Glutamatergic neuron (in vitro differentiated cells): ENCODE measurements around the gene PTTG2. TPM values are rescaled to one million over a fixed set of nuclear protein-coding genes. Genes with fewer than 3 reads are reported as not detected.

Source experiments
- DNase-seq: peaks from one replicate; pipeline ENCODE4 v3.0.0; 2022
- H3K27ac Mint-ChIP-seq: one replicate; pipeline ENCODE4 v1.8.0; 2020; ENCODE audit warnings: mild to moderate bottlenecking, mixed read lengths, inconsistent platforms; ENCODE audit not compliant: unreplicated experiment
- H3K27me3 Mint-ChIP-seq: one replicate; pipeline ENCODE4 v1.8.0; 2020; ENCODE audit warnings: mild to moderate bottlenecking, moderate library complexity, mixed read lengths, inconsistent platforms; ENCODE audit not compliant: unreplicated experiment
- H3K36me3 Mint-ChIP-seq: one replicate; pipeline ENCODE4 v1.8.0; 2020; ENCODE audit warnings: mild to moderate bottlenecking, mixed read lengths, inconsistent platforms; ENCODE audit not compliant: unreplicated experiment
- H3K4me1 Mint-ChIP-seq: one replicate; pipeline ENCODE4 v1.8.0; 2020; ENCODE audit warnings: mild to moderate bottlenecking, low read depth, mixed read lengths, inconsistent platforms; ENCODE audit not compliant: unreplicated experiment
- H3K4me3 Mint-ChIP-seq: one replicate; pipeline ENCODE4 v1.8.0; 2020; ENCODE audit warnings: mild to moderate bottlenecking, mixed read lengths, inconsistent platforms; ENCODE audit not compliant: unreplicated experiment
- H3K9me3 Mint-ChIP-seq: one replicate; pipeline ENCODE4 v1.8.0; 2020; ENCODE audit warnings: mild to moderate bottlenecking, moderate library complexity, mixed read lengths, inconsistent platforms; ENCODE audit not compliant: unreplicated experiment
- total RNA-seq: library from RNA; stranded (reverse); fragmentation: NEBNext Ultra II Directional; extraction: Animal tissue kit (Norgen Biotek cat#: 25700); gene quantifications from one replicate; pipeline ENCODE4 v1.2.1, GENCODE V29; 2021; ENCODE audit not compliant: unreplicated experiment
- TF ChIP-seq, protein P1 (sequence below): fragments of 200-600 bp; sonication (generic); IDR thresholded peaks from one replicate; pipeline ENCODE4 v1.5.0; 2021; ENCODE audit not compliant: partially characterized antibody, unreplicated experiment

PTTG2 gene
- total RNA-seq, 1 donor from 2014 or later = not detected

- no peak for DNase-seq
- Mint-ChIP-seq H3K9me3 (peaks cover 4% of the 10 kb centered on the region), H3K27me3 (peaks cover 6% of the 10 kb centered on the region), H3K36me3 (peaks cover 5% of the 10 kb centered on the region), H3K4me1 (peaks cover 17% of the 10 kb centered on the region), H3K4me3 (no peak overlapping the region), H3K27ac (no peak overlapping the region)
- TF ChIP-seq, protein P1, sequence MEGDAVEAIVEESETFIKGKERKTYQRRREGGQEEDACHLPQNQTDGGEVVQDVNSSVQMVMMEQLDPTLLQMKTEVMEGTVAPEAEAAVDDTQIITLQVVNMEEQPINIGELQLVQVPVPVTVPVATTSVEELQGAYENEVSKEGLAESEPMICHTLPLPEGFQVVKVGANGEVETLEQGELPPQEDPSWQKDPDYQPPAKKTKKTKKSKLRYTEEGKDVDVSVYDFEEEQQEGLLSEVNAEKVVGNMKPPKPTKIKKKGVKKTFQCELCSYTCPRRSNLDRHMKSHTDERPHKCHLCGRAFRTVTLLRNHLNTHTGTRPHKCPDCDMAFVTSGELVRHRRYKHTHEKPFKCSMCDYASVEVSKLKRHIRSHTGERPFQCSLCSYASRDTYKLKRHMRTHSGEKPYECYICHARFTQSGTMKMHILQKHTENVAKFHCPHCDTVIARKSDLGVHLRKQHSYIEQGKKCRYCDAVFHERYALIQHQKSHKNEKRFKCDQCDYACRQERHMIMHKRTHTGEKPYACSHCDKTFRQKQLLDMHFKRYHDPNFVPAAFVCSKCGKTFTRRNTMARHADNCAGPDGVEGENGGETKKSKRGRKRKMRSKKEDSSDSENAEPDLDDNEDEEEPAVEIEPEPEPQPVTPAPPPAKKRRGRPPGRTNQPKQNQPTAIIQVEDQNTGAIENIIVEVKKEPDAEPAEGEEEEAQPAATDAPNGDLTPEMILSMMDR = no peak
These were observed 36.0 kb downstream of the PTTG2 start for GRCh38 chr4:37995981-37996775.

- TF ChIP-seq, protein P1 = no peak
- peak overlapping the region; percentile 69 for H3K27ac Mint-ChIP-seq
- H3K27me3 Mint-ChIP-seq = peaks cover 6% of the 10 kb centered on the region
- no peaks in the 10 kb centered on the region for H3K36me3 Mint-ChIP-seq
- no peak overlapping the region for H3K4me3 Mint-ChIP-seq
- peaks cover 28% of the 10 kb centered on the region for H3K4me1 Mint-ChIP-seq
- no peak for DNase-seq
- H3K9me3 Mint-ChIP-seq = peaks cover 4% of the 10 kb centered on the region
These were observed 38.0 kb downstream of the PTTG2 start for GRCh38 chr4:37998226-37998625.

DNA sequence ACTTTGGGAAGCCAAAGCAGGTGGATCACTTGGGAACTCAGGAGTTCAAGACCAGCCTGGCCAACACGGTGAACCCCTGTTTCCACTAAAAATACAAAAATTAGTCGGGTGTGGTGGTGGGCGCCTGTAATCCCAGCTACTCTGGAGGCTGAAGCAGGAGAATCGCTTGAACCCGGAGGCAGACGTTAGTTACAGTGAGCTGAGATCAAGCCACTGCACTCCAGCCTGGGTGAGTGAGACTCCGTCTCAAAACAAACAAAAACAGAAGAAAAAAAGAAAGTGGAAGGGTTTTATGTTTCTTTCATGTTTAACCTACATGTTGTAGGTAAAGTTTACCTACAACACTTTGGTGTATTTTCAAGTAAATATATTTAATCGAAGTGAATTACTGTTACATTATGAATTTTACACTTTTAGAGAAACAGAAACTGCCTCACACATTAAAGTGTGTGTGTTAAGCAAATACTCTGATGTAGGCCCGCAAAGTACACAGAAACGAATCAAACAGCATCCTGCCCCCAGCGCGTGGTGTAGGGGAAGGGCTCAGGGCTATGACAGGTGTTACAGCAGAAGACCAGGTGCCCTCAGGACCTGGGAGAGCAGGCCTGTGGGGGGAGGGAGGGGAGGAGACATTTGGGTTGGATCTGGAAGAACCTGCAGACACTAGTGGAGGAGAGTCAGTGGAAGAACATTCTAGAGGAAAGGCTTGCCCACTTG, 39.0 kb downstream of the PTTG2 start:
- Mint-ChIP-seq H3K27ac (peak overlapping the region; percentile 55), H3K9me3 (peaks cover 4% of the 10 kb centered on the region), H3K36me3 (no peaks in the 10 kb centered on the region), H3K4me1 (peaks cover 28% of the 10 kb centered on the region), H3K27me3 (peaks cover 6% of the 10 kb centered on the region), H3K4me3 (no peak overlapping the region)
- DNase-seq = no peak
- TF ChIP-seq, protein P1 = no peak

DNA sequence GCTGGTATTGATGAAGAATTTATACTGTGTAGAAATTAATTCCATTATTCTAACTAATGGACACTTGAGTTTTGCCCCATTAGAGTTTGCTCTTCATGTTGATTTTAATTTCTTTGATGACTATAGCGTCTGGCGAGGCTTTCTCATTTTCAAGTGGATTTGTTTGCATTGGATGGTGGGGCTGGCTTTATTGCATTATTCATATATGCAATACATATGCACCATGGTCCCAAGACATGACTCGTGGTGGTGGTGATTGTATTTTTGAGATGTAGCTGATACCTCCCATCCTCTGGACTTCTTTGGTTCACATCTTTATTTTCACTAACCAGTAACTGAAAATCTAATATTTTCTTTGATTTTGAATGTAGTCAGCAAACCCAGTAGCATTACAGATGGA, 39.8 kb downstream of the PTTG2 start:
- TF ChIP-seq, protein P1 = no peak
- H3K9me3 Mint-ChIP-seq = peaks cover 5% of the 10 kb centered on the region
- H3K4me3 Mint-ChIP-seq = no peak overlapping the region
- H3K27me3 Mint-ChIP-seq = peaks cover 2% of the 10 kb centered on the region
- no peak for DNase-seq
- no peak overlapping the region for H3K27ac Mint-ChIP-seq
- no peaks in the 10 kb centered on the region for H3K36me3 Mint-ChIP-seq
- peaks cover 33% of the 10 kb centered on the region for H3K4me1 Mint-ChIP-seq

GRCh38 chr4:38001927-38002326, 41.7 kb downstream of the PTTG2 start:
- no peaks in the 10 kb centered on the region for H3K36me3 Mint-ChIP-seq
- H3K27ac Mint-ChIP-seq = no peak overlapping the region
- peaks cover 41% of the 10 kb centered on the region for H3K4me1 Mint-ChIP-seq
- no peak for DNase-seq
- TF ChIP-seq, protein P1 = no peak
- peaks cover 2% of the 10 kb centered on the region for H3K27me3 Mint-ChIP-seq
- no peak overlapping the region for H3K4me3 Mint-ChIP-seq
- H3K9me3 Mint-ChIP-seq = peaks cover 6% of the 10 kb centered on the region
